ENCODE measurements around the gene SHMT2. TPM values are rescaled to one million over a fixed set of nuclear protein-coding genes. Genes with fewer than 3 reads are reported as not detected.

Gene SHMT2
- total RNA-seq, 4 donors from 2014 or later = 12.4 to 128 (median 35.3) TPM

GRCh38 chr12:57248934-57249742, 19.6 kb downstream of the SHMT2 start:
- Histone ChIP-seq H3K9me3 (no peaks in the 10 kb centered on the region), H3K36me3 (no peaks in the 10 kb centered on the region), H3K27me3 (no peaks in the 10 kb centered on the region), H3K4me1 (no peaks in the 10 kb centered on the region), H3K4me3 (no peak overlapping the region), H3K27ac (no peak overlapping the region)
- no peak for DNase-seq
- TF ChIP-seq, protein P1, sequence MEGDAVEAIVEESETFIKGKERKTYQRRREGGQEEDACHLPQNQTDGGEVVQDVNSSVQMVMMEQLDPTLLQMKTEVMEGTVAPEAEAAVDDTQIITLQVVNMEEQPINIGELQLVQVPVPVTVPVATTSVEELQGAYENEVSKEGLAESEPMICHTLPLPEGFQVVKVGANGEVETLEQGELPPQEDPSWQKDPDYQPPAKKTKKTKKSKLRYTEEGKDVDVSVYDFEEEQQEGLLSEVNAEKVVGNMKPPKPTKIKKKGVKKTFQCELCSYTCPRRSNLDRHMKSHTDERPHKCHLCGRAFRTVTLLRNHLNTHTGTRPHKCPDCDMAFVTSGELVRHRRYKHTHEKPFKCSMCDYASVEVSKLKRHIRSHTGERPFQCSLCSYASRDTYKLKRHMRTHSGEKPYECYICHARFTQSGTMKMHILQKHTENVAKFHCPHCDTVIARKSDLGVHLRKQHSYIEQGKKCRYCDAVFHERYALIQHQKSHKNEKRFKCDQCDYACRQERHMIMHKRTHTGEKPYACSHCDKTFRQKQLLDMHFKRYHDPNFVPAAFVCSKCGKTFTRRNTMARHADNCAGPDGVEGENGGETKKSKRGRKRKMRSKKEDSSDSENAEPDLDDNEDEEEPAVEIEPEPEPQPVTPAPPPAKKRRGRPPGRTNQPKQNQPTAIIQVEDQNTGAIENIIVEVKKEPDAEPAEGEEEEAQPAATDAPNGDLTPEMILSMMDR (IDR thresholded peaks at IDR 0.05) = no peak
- no peak for TF ChIP-seq POLR2A (IDR thresholded peaks at IDR 0.05)
- intact Hi-C loops (cut with DNase I; ENCODE audit: low total_unique reads) = no loop called here

DNA sequence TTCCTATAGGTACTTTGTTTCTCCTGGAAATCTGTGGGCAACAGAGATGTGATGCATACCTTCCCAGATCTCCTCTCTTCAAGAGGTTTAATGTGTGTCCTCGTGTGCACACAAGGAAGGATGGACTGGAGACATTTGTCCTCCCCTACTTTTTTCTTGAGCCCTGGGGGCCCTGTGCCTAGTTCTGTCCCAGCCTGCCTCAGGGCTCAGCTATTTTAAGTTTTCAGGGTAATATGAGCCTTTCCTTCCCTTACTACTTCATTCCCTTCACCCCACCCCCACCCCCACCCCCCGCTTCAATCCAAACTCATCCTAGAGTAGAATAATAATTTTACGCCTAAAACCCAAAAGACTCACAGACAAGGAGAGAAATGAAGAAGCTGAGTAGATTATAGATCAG, 21.0 kb downstream of the SHMT2 start:
- no peak for DNase-seq
- H3K36me3 ChIP-seq = no peaks in the 10 kb centered on the region
- H3K27ac ChIP-seq = no peak overlapping the region
- H3K4me3 ChIP-seq = no peak overlapping the region
- H3K4me1 ChIP-seq = no peaks in the 10 kb centered on the region
- no peaks in the 10 kb centered on the region for H3K9me3 ChIP-seq
- no peaks in the 10 kb centered on the region for H3K27me3 ChIP-seq
- TF ChIP-seq, protein P1 (IDR thresholded peaks at IDR 0.05) = no peak
- TF ChIP-seq POLR2A (IDR thresholded peaks at IDR 0.05) = no peak
- intact Hi-C loops (cut with DNase I; ENCODE audit: low total_unique reads) = no loop called here

DNA sequence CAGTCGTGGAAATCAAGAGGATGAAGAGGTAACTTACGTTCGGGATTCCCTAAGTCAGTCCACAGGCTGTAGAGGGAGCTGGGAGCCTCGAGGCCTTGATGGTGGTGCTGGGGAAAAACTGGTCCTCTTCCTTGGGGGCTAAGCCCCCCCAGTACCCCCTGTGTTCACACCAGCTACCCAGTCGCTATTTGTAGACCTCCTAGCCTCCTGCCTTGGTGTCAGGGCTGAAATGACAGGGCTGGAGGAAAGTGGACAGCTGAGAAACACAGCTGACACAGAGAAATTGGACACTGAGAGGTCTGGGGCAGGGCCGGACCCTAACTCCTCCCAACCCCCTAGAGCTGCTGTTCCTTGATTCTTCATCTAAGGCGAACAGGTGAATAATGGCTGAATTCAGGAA, 21.4 kb downstream of the SHMT2 start, which contains the start of gene STAC3:
TSS of gene STAC3 (minus strand) at position 232 of the 400 bp plus-strand sequence. CDS start 1,551 bp downstream, outside the sequence.
- Histone ChIP-seq H3K27me3 (no peaks in the 10 kb centered on the region), H3K36me3 (no peaks in the 10 kb centered on the region), H3K4me1 (no peaks in the 10 kb centered on the region), H3K9me3 (no peaks in the 10 kb centered on the region), H3K27ac (no peak within 1 kb of the TSS), H3K4me3 (no peak within 1 kb of the TSS)
- TF ChIP-seq, protein P1 (IDR thresholded peaks at IDR 0.05) = no peak
- no peak for TF ChIP-seq POLR2A (IDR thresholded peaks at IDR 0.05)
- intact Hi-C loops (cut with DNase I; ENCODE audit: low total_unique reads) = no loop called here
- peak in 1 of 2 donors; percentile 5 for DNase-seq

- H3K9me3 ChIP-seq = no peaks in the 10 kb centered on the region
- intact Hi-C loops (cut with DNase I; ENCODE audit: low total_unique reads) = no loop called here
- H3K27ac ChIP-seq = no peak overlapping the region
- no peaks in the 10 kb centered on the region for H3K27me3 ChIP-seq
- H3K36me3 ChIP-seq = no peaks in the 10 kb centered on the region
- no peaks in the 10 kb centered on the region for H3K4me1 ChIP-seq
- no peak overlapping the region for H3K4me3 ChIP-seq
- TF ChIP-seq POLR2A (IDR thresholded peaks at IDR 0.05) = no peak
- no peak for DNase-seq
Measured at GRCh38 chr12:57254506-57255280, 25.2 kb downstream of the SHMT2 start.

- DNase-seq = no peak
- TF ChIP-seq, protein P1 (IDR thresholded peaks at IDR 0.05) = no peak
- TF ChIP-seq POLR2A (IDR thresholded peaks at IDR 0.05) = no peak
Measured at GRCh38 chr12:57255916-57256315, 26.4 kb downstream of the SHMT2 start.

More at GRCh38 chr12:57255916-57256315, 26.4 kb downstream of the SHMT2 start:
- Histone ChIP-seq H3K4me1 (no peaks in the 10 kb centered on the region), H3K4me3 (no peak overlapping the region), H3K36me3 (no peaks in the 10 kb centered on the region), H3K27ac (no peak overlapping the region), H3K27me3 (no peaks in the 10 kb centered on the region), H3K9me3 (no peaks in the 10 kb centered on the region)
- intact Hi-C loops (cut with DNase I; ENCODE audit: low total_unique reads) = no loop called here

Data from uterus (tissue), 4 donors.